WTC11 (cell line): ENCODE data around the gene FOXP1. TPM values are rescaled to one million over a fixed set of nuclear protein-coding genes. Genes with fewer than 3 reads are reported as not detected.
A peak's percentile ranks its signal among the peaks of the same experiment; 100 is the strongest.

ENCODE experiments used
- ATAC-seq: fragments of 200-7000 bp; cut with Tn5 transposase; 2 replicates; pipeline ENCODE4 v1.10.0; 2021; ENCODE audit warnings: mild to moderate bottlenecking, moderate library complexity
- CTCF ChIA-PET: fragments of 300-600 bp; sonication (Branson Sonifier 250); formaldehyde crosslinking; loops from one replicate; lab custom pipeline; 2021; ENCODE audit warnings: antibody characterized with exemption; lab: Charles Lee
- POLR2A ChIA-PET: fragments of 350-600 bp; sonication (Branson Sonifier 250); formaldehyde crosslinking; loops from one replicate; lab custom pipeline; 2021; ENCODE audit warnings: antibody characterized with exemption; lab: Charles Lee
- DNase-seq: peaks from one replicate; pipeline ENCODE4 v3.0.0; 2021; ENCODE audit warnings: low spot score
- H3K27ac Mint-ChIP-seq: 2 replicates; pipeline ENCODE4 v1.8.0; 2021; ENCODE audit warnings: mixed read lengths
- H3K27me3 Mint-ChIP-seq: 2 replicates; pipeline ENCODE4 v1.8.0; 2021; ENCODE audit warnings: low read depth, mild to moderate bottlenecking, moderate library complexity, mixed read lengths
- H3K36me3 Mint-ChIP-seq: 2 replicates; pipeline ENCODE4 v1.8.0; 2021; ENCODE audit warnings: mixed read lengths
- H3K4me1 Mint-ChIP-seq: 2 replicates; pipeline ENCODE4 v1.8.0; 2022; ENCODE audit warnings: mixed read lengths
- H3K4me3 Mint-ChIP-seq: 2 replicates; pipeline ENCODE4 v1.8.0; 2021; ENCODE audit warnings: mild to moderate bottlenecking, moderate library complexity, mixed read lengths
- H3K9me3 Mint-ChIP-seq: 2 replicates; pipeline ENCODE4 v1.8.0; 2021; ENCODE audit warnings: mixed read lengths
- CREB1 ChIP-seq: sonication (generic); formaldehyde crosslinking; IDR thresholded peaks from 2 replicates; pipeline ENCODE4 v1.8.0; 2023; ENCODE audit warnings: mild to moderate bottlenecking, missing genetic modification reagents
- ETV6 ChIP-seq: sonication (generic); formaldehyde crosslinking; IDR thresholded peaks from 2 replicates; pipeline ENCODE4 v1.8.1; 2022; ENCODE audit warnings: mild to moderate bottlenecking, missing genetic modification reagents
- FOXP1 ChIP-seq: sonication (generic); formaldehyde crosslinking; IDR thresholded peaks from 2 replicates; pipeline ENCODE4 v1.8.0; 2022; ENCODE audit warnings: missing genetic modification reagents, mild to moderate bottlenecking, moderate library complexity, borderline replicate concordance
- GABPB1 ChIP-seq: sonication (generic); formaldehyde crosslinking; IDR thresholded peaks from 2 replicates; pipeline ENCODE4 v1.8.1; 2023; ENCODE audit warnings: mild to moderate bottlenecking, missing genetic modification reagents
- JUN ChIP-seq: sonication (generic); formaldehyde crosslinking; IDR thresholded peaks from 2 replicates; pipeline ENCODE4 v1.8.0; 2023; ENCODE audit warnings: mild to moderate bottlenecking, missing genetic modification reagents
- MXD4 ChIP-seq: fragments of 250-450 bp; sonication (Bioruptor Pico); IDR thresholded peaks from 2 replicates; pipeline ENCODE4 v1.8.0; 2021; ENCODE audit warnings: mild to moderate bottlenecking, moderate library complexity, borderline replicate concordance
- RORB ChIP-seq: fragments of 250-450 bp; sonication (Bioruptor Pico); IDR thresholded peaks from 2 replicates; pipeline ENCODE4 v1.9.0; 2021; ENCODE audit warnings: mild to moderate bottlenecking
- SMAD4 ChIP-seq: sonication (generic); formaldehyde crosslinking; IDR thresholded peaks from 2 replicates; pipeline ENCODE4 v1.8.0; 2022; ENCODE audit warnings: mild to moderate bottlenecking, missing genetic modification reagents
- TCF7 ChIP-seq: sonication (generic); formaldehyde crosslinking; IDR thresholded peaks from 2 replicates; pipeline ENCODE4 v1.8.0; 2022; ENCODE audit warnings: mild to moderate bottlenecking, low read depth, missing genetic modification reagents, moderate library complexity
- TEAD1 ChIP-seq: sonication (generic); formaldehyde crosslinking; IDR thresholded peaks from 2 replicates; pipeline ENCODE4 v1.8.0; 2022; ENCODE audit warnings: mild to moderate bottlenecking, missing genetic modification reagents
- TEAD4 ChIP-seq: sonication (generic); formaldehyde crosslinking; IDR thresholded peaks from 2 replicates; pipeline ENCODE4 v1.8.0; 2022; ENCODE audit warnings: mild to moderate bottlenecking, missing genetic modification reagents
- ZNF121 ChIP-seq: sonication (generic); formaldehyde crosslinking; IDR thresholded peaks from 2 replicates; pipeline ENCODE4 v1.8.0; 2023; ENCODE audit warnings: missing genetic modification reagents
- ZNF232 ChIP-seq: sonication (generic); formaldehyde crosslinking; IDR thresholded peaks from 2 replicates; pipeline ENCODE4 v1.8.0; 2022; ENCODE audit warnings: mild to moderate bottlenecking, missing genetic modification reagents
- ZNF317 ChIP-seq: sonication (generic); formaldehyde crosslinking; IDR thresholded peaks from 2 replicates; pipeline ENCODE4 v1.8.1; 2023; ENCODE audit warnings: low read depth, mild to moderate bottlenecking, moderate library complexity, missing genetic modification reagents, borderline replicate concordance
- ZNF416 ChIP-seq: fragments of 250-450 bp; sonication (Bioruptor Pico); IDR thresholded peaks from 2 replicates; pipeline ENCODE4 v1.9.0; 2021; ENCODE audit warnings: mild to moderate bottlenecking, inconsistent platforms
- ZNF423 ChIP-seq: fragments of 250-450 bp; sonication (Bioruptor Pico); IDR thresholded peaks from 2 replicates; pipeline ENCODE4 v2.1.2; 2022; ENCODE audit warnings: mild to moderate bottlenecking, moderate library complexity
- ZNF671 ChIP-seq: fragments of 250-450 bp; sonication (Bioruptor Pico); IDR thresholded peaks from 2 replicates; pipeline ENCODE4 v1.8.0; 2021; ENCODE audit warnings: mild to moderate bottlenecking
- total RNA-seq: library from RNA; stranded (reverse); gene quantifications from 3 replicates; pipeline ENCODE4 v1.2.3, GENCODE V29; 2021
- TF ChIP-seq, protein P1 (sequence below): sonication (generic); formaldehyde crosslinking; IDR thresholded peaks from 2 replicates; pipeline ENCODE4 v1.8.0; 2022; ENCODE audit warnings: mild to moderate bottlenecking, missing genetic modification reagents
- TF ChIP-seq, protein P2 (sequence below): sonication (generic); formaldehyde crosslinking; IDR thresholded peaks from 2 replicates; pipeline ENCODE4 v1.8.0; 2023; ENCODE audit warnings: mild to moderate bottlenecking, missing genetic modification reagents
- TF ChIP-seq, protein P3 (sequence below): sonication (generic); formaldehyde crosslinking; IDR thresholded peaks from 2 replicates; pipeline ENCODE4 v1.8.1; 2023; ENCODE audit warnings: mild to moderate bottlenecking, moderate library complexity, missing genetic modification reagents
- TF ChIP-seq, protein P4 (sequence below): sonication (generic); formaldehyde crosslinking; IDR thresholded peaks from 2 replicates; pipeline ENCODE4 v1.8.0; 2022; ENCODE audit warnings: mild to moderate bottlenecking, missing genetic modification reagents
- TF ChIP-seq, protein P5 (sequence below): sonication (generic); formaldehyde crosslinking; IDR thresholded peaks from 2 replicates; pipeline ENCODE4 v1.8.0; 2022; ENCODE audit warnings: mild to moderate bottlenecking, missing genetic modification reagents
- TF ChIP-seq, protein P6 (sequence below): sonication (generic); formaldehyde crosslinking; IDR thresholded peaks from 2 replicates; pipeline ENCODE4 v1.8.1; 2023; ENCODE audit warnings: mild to moderate bottlenecking, missing genetic modification reagents, moderate library complexity
- TF ChIP-seq, protein P7 (sequence below): fragments of 250-450 bp; sonication (Bioruptor Pico); IDR thresholded peaks from 2 replicates; pipeline ENCODE4 v1.8.0; 2021; ENCODE audit warnings: mild to moderate bottlenecking
- TF ChIP-seq, protein P8 (sequence below): sonication (generic); formaldehyde crosslinking; IDR thresholded peaks from 2 replicates; pipeline ENCODE4 v1.8.1; 2022; ENCODE audit warnings: mild to moderate bottlenecking, moderate library complexity, missing genetic modification reagents

Gene FOXP1
- total RNA-seq, 1 experiment from 2014 or later = 25.8 TPM

DNA sequence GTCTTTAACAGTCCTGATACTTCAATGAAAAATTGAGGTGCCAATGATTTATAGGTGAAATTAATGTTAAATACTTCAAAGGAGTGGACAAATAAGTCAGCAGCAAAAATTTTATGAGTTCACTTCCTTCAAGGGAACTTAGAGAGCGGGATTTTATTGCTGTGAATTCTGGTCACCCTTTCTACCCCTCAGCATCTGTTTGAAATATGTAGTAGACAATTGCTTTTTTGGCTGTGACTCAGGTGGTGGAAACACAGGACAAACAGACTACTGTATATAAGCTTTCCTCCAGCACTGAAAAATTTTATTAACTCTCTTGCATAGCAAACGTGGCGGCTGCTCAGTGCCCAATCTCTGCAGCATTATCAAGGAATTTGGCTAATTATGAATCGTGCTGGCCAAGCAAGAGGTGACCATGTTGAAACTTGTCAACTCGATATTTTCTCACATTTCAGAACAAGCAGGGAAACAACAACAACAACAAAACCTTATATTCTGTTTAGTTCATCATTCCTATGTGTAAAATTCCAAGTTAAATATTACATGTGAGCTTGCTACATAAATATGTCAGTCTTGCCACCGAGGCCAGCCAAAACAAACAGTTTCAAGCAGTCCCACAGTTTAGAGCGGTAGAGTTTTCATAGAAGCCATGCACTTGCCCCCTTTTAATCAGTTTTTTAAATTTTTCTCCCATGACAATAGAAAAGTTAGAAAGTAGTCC lies 420.2 kb downstream of the FOXP1 start:
- DNase-seq = no peak
- Mint-ChIP-seq H3K27me3 (no peaks in the 10 kb centered on the region), H3K4me1 (peaks cover 52% of the 10 kb centered on the region), H3K4me3 (no peak overlapping the region), H3K36me3 (peaks cover 11% of the 10 kb centered on the region), H3K9me3 (peaks cover 15% of the 10 kb centered on the region), H3K27ac (peak overlapping the region; percentile 64; the same call in 1 of the 2 replicates)
- CTCF ChIA-PET = no interaction called here
- no peak for ATAC-seq
- POLR2A ChIA-PET = no interaction called here
- no peak for TF ChIP-seq JUN (CRISPR knock-in tag)
- TF ChIP-seq ZNF671 (CRISPR knock-in tag) = no peak
- no peak for TF ChIP-seq CREB1 (CRISPR knock-in tag)
- TF ChIP-seq, protein P1, sequence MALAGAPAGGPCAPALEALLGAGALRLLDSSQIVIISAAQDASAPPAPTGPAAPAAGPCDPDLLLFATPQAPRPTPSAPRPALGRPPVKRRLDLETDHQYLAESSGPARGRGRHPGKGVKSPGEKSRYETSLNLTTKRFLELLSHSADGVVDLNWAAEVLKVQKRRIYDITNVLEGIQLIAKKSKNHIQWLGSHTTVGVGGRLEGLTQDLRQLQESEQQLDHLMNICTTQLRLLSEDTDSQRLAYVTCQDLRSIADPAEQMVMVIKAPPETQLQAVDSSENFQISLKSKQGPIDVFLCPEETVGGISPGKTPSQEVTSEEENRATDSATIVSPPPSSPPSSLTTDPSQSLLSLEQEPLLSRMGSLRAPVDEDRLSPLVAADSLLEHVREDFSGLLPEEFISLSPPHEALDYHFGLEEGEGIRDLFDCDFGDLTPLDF (CRISPR knock-in tag) = no peak
- TF ChIP-seq ETV6 = no peak
- no peak for TF ChIP-seq ZNF317 (CRISPR knock-in tag)
- no peak for TF ChIP-seq SMAD4
- TF ChIP-seq, protein P2, sequence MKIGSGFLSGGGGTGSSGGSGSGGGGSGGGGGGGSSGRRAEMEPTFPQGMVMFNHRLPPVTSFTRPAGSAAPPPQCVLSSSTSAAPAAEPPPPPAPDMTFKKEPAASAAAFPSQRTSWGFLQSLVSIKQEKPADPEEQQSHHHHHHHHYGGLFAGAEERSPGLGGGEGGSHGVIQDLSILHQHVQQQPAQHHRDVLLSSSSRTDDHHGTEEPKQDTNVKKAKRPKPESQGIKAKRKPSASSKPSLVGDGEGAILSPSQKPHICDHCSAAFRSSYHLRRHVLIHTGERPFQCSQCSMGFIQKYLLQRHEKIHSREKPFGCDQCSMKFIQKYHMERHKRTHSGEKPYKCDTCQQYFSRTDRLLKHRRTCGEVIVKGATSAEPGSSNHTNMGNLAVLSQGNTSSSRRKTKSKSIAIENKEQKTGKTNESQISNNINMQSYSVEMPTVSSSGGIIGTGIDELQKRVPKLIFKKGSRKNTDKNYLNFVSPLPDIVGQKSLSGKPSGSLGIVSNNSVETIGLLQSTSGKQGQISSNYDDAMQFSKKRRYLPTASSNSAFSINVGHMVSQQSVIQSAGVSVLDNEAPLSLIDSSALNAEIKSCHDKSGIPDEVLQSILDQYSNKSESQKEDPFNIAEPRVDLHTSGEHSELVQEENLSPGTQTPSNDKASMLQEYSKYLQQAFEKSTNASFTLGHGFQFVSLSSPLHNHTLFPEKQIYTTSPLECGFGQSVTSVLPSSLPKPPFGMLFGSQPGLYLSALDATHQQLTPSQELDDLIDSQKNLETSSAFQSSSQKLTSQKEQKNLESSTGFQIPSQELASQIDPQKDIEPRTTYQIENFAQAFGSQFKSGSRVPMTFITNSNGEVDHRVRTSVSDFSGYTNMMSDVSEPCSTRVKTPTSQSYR (CRISPR knock-in tag) = no peak
- TF ChIP-seq, protein P3, sequence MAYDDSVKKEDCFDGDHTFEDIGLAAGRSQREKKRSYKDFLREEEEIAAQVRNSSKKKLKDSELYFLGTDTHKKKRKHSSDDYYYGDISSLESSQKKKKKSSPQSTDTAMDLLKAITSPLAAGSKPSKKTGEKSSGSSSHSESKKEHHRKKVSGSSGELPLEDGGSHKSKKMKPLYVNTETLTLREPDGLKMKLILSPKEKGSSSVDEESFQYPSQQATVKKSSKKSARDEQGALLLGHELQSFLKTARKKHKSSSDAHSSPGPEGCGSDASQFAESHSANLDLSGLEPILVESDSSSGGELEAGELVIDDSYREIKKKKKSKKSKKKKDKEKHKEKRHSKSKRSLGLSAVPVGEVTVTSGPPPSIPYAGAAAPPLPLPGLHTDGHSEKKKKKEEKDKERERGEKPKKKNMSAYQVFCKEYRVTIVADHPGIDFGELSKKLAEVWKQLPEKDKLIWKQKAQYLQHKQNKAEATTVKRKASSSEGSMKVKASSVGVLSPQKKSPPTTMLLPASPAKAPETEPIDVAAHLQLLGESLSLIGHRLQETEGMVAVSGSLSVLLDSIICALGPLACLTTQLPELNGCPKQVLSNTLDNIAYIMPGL (CRISPR knock-in tag) = no peak
- TF ChIP-seq MXD4 = no peak
- TF ChIP-seq ZNF121 = no peak
- TF ChIP-seq, protein P4, sequence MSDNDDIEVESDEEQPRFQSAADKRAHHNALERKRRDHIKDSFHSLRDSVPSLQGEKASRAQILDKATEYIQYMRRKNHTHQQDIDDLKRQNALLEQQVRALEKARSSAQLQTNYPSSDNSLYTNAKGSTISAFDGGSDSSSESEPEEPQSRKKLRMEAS (CRISPR knock-in tag) = no peak
- no peak for TF ChIP-seq ZNF232
- TF ChIP-seq TEAD4 = no peak
- no peak for TF ChIP-seq GABPB1 (CRISPR knock-in tag)
- TF ChIP-seq, protein P5, sequence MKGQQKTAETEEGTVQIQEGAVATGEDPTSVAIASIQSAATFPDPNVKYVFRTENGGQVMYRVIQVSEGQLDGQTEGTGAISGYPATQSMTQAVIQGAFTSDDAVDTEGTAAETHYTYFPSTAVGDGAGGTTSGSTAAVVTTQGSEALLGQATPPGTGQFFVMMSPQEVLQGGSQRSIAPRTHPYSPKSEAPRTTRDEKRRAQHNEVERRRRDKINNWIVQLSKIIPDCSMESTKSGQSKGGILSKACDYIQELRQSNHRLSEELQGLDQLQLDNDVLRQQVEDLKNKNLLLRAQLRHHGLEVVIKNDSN (CRISPR knock-in tag) = no peak
- TF ChIP-seq, protein P6, sequence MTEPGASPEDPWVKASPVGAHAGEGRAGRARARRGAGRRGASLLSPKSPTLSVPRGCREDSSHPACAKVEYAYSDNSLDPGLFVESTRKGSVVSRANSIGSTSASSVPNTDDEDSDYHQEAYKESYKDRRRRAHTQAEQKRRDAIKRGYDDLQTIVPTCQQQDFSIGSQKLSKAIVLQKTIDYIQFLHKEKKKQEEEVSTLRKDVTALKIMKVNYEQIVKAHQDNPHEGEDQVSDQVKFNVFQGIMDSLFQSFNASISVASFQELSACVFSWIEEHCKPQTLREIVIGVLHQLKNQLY (CRISPR knock-in tag) = no peak

DNA sequence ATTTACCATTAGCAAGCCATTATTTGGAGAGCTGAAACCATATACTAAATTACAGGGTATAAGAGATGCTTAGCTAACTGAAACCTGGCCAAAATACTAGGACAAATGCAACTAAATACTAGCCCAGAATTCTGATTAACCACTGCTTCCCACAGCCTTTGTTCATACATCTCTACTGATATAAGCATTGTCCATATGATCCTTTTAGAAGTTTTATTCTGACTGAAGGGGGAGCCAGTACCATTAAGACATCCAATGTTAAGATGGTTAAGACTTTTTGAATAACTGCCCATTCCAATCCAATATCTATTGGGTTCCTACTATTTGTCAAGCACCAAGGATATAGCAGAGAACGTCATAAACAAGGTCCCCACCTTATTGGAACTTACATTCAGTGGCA lies 421.3 kb downstream of the FOXP1 start:
- ATAC-seq (no peak), DNase-seq (no peak)
- Mint-ChIP-seq H3K36me3 (peaks cover 11% of the 10 kb centered on the region), H3K27ac (no peak overlapping the region), H3K27me3 (no peaks in the 10 kb centered on the region), H3K9me3 (peaks cover 15% of the 10 kb centered on the region), H3K4me1 (peaks cover 53% of the 10 kb centered on the region), H3K4me3 (no peak overlapping the region)
- TF ChIP-seq, protein P7, sequence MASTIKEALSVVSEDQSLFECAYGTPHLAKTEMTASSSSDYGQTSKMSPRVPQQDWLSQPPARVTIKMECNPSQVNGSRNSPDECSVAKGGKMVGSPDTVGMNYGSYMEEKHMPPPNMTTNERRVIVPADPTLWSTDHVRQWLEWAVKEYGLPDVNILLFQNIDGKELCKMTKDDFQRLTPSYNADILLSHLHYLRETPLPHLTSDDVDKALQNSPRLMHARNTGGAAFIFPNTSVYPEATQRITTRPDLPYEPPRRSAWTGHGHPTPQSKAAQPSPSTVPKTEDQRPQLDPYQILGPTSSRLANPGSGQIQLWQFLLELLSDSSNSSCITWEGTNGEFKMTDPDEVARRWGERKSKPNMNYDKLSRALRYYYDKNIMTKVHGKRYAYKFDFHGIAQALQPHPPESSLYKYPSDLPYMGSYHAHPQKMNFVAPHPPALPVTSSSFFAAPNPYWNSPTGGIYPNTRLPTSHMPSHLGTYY (CRISPR knock-in tag) = no peak
- TF ChIP-seq TCF7 (CRISPR knock-in tag) (no peak), ZNF232 (no peak), CREB1 (CRISPR knock-in tag) (no peak), RORB (no peak), ZNF416 (no peak), FOXP1 (CRISPR knock-in tag) (no peak), ETV6 (no peak), ZNF423 (CRISPR knock-in tag) (no peak), TEAD1 (CRISPR knock-in tag) (no peak)
- TF ChIP-seq, protein P5 (CRISPR knock-in tag) = no peak
- TF ChIP-seq, protein P8, sequence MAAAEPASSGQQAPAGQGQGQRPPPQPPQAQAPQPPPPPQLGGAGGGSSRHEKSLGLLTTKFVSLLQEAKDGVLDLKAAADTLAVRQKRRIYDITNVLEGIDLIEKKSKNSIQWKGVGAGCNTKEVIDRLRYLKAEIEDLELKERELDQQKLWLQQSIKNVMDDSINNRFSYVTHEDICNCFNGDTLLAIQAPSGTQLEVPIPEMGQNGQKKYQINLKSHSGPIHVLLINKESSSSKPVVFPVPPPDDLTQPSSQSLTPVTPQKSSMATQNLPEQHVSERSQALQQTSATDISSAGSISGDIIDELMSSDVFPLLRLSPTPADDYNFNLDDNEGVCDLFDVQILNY (CRISPR knock-in tag) = no peak
- ChIA-PET POLR2A (no interaction called here), CTCF (interaction anchor here (1.2 kb wide), 1 partner anchor 10 kb away, joined by 5 read pairs; no protein-coding TSS in a partner anchor)
